K562 (cell line): ENCODE results near the gene ORM1. TPM values are rescaled to one million over a fixed set of nuclear protein-coding genes. Genes with fewer than 3 reads are reported as not detected.

Experiments used
- CEBPG ChIP-seq, 3 experiments: fragments of 200-800 bp in 1 of 3; sonication (Bioruptor generic) in 1 of 3; sonication (generic) in 1 of 3; formaldehyde crosslinking in 1 of 3; IDR thresholded peaks in 2 of 3; conservative IDR thresholded peaks in 1 of 3; 2 replicates each; pipeline versions ENCODE4 v1.6.1 to v1.8.0; 2016 to 2022; ENCODE audit warnings: missing compliant biosample characterization in 2 of 3, missing genetic modification characterization in 2 of 3, mild to moderate bottlenecking in 1 of 3, missing genetic modification reagents in 1 of 3
- FUS ChIP-seq: fragments of 200-400 bp; formaldehyde crosslinking; optimal IDR thresholded peaks from 2 replicates; pipeline ENCODE3; 2017; ENCODE audit warnings: low read depth, low read length
- HMG20B ChIP-seq: fragments of 250-450 bp; sonication (Bioruptor Pico); IDR thresholded peaks from 2 replicates; pipeline ENCODE4 v1.5.0; 2021; ENCODE audit warnings: mild to moderate bottlenecking
- HNRNPL ChIP-seq: fragments of 200-400 bp; formaldehyde crosslinking; IDR thresholded peaks from 2 replicates; pipeline ENCODE4 v1.6.1; 2017; ENCODE audit warnings: low read depth, mild to moderate bottlenecking, low read length
- NFE2 ChIP-seq: IDR thresholded peaks from 2 replicates; pipeline ENCODE4 v1.6.1; 2014; ENCODE audit warnings: antibody characterized with exemption, low read depth
- PATZ1 ChIP-seq: fragments of 250-450 bp; sonication (Bioruptor Pico); IDR thresholded peaks from 2 replicates; pipeline ENCODE4 v1.5.0; 2020; ENCODE audit warnings: mild to moderate bottlenecking, borderline replicate concordance
- PCBP1 ChIP-seq: fragments of 200-400 bp; formaldehyde crosslinking; IDR thresholded peaks from 2 replicates; pipeline ENCODE4 v1.6.1; 2018; ENCODE audit warnings: mild to moderate bottlenecking, low read depth, low read length; ENCODE audit not compliant: poor library complexity, severe bottlenecking
- RBM22 ChIP-seq: fragments of 200-400 bp; formaldehyde crosslinking; IDR thresholded peaks from 2 replicates; pipeline ENCODE4 v1.6.1; 2018; ENCODE audit warnings: low read length, low read depth; ENCODE audit not compliant: poor library complexity, severe bottlenecking
- RERE ChIP-seq: sonication (generic); formaldehyde crosslinking; IDR thresholded peaks from 2 replicates; pipeline ENCODE4 v1.8.0; 2023; ENCODE audit warnings: missing genetic modification reagents, mild to moderate bottlenecking, borderline replicate concordance
- SFPQ ChIP-seq: fragments of 200-400 bp; formaldehyde crosslinking; IDR thresholded peaks from 2 replicates; pipeline ENCODE4 v1.6.1; 2017; ENCODE audit warnings: mild to moderate bottlenecking, low read depth, low read length, moderate library complexity
- TCF7 ChIP-seq: sonication (generic); IDR thresholded peaks from 2 replicates; pipeline ENCODE4 v1.6.1; 2016; ENCODE audit warnings: antibody characterized with exemption, borderline replicate concordance
- ZNF140 ChIP-seq: fragments of 250-450 bp; sonication (Bioruptor Pico); IDR thresholded peaks from 2 replicates; pipeline ENCODE4 v1.8.0; 2021; ENCODE audit warnings: moderate library complexity, mild to moderate bottlenecking, inconsistent platforms
- ZNF217 ChIP-seq: sonication (generic); formaldehyde crosslinking; IDR thresholded peaks from 2 replicates; pipeline ENCODE4 v1.8.0; 2022; ENCODE audit warnings: mild to moderate bottlenecking, missing genetic modification reagents
- ZNF398 ChIP-seq: fragments of 250-450 bp; sonication (Bioruptor Pico); IDR thresholded peaks from 2 replicates; pipeline ENCODE4 v1.8.0; 2021; ENCODE audit warnings: moderate library complexity, mild to moderate bottlenecking, inconsistent platforms
- ZNF780A ChIP-seq: fragments of 250-450 bp; sonication (Bioruptor Pico); IDR thresholded peaks from 2 replicates; pipeline ENCODE4 v1.5.0; 2021; ENCODE audit warnings: mild to moderate bottlenecking
- polyA plus RNA-seq, 8 experiments: library from polyadenylated mRNA; depleted of rRNA in 4 of 8; stranded (reverse) in 5 of 8; unstranded in 3 of 8; fragments of >200 nt; fragmentation: Nextera tagmentation in 2 of 8; fragmentation: Illumina TruSeq in 1 of 8; extraction: Ambion mirVana in 2 of 8; extraction: Trizol in 1 of 8; gene quantifications; 2 replicates each; pipeline versions ENCODE4 v1.2.1 to v1.2.3, GENCODE V29; 2011 to 2014; ENCODE audit warnings: inconsistent platforms in 1 of 8, missing spikeins in 1 of 8
- total RNA-seq, 7 experiments: library from RNA; depleted of rRNA in 6 of 7; stranded (reverse); fragments of >200 nt in 6 of 7; fragmentation: Illumina TruSeq in 2 of 7; extraction: Trizol in 2 of 7; gene quantifications; 2 replicates each; pipeline versions ENCODE4 v1.2.1 to v1.2.3, GENCODE V29; 2011 to 2021; ENCODE audit warnings: low replicate concordance in 1 of 7

Gene ORM1
- total and polyA plus RNA-seq, 9 of the 15 experiments (the other 6 are each of a cell fraction or from before 2014, with no cell fraction given): 2.9 TPM; not detected in 8

GRCh38 chr9:114348906-114349482 is 26.1 kb downstream of the ORM1 start (continued):
- TF ChIP-seq RBM22 (peak; percentile 74), ZNF217 (CRISPR knock-in tag) (no peak), TCF7 (no peak), ZNF398 (CRISPR knock-in tag) (no peak), HMG20B (no peak), ZNF140 (CRISPR knock-in tag) (no peak), CEBPG (CRISPR knock-in tag; IDR thresholded peaks at IDR 0.05) (peak; percentile 71; the same call in 1 of the 2 replicates), CEBPG (tag; conservative IDR thresholded peaks at IDR 0.05 in 1 of 2, IDR thresholded peaks at IDR 0.05 in 1 of 2) (0 out of 4 replicates have a peak, but pooled peaks of 1 of the 2 experiments have one; percentile 39), ZNF780A (no peak), SFPQ (no peak), PCBP1 (no peak), RERE (CRISPR knock-in tag) (no peak), FUS (no peak), NFE2 (peak; percentile 43; the same call in 1 of the 2 replicates), HNRNPL (no peak), PATZ1 (CRISPR knock-in tag) (no peak)
